Measurements from ENCODE around the gene TPCN2. TPM values are rescaled to one million over a fixed set of nuclear protein-coding genes. Genes with fewer than 3 reads are reported as not detected.

The TPCN2 gene
- total RNA-seq, 1 donor from 2014 or later, result 6.8 TPM

DNA sequence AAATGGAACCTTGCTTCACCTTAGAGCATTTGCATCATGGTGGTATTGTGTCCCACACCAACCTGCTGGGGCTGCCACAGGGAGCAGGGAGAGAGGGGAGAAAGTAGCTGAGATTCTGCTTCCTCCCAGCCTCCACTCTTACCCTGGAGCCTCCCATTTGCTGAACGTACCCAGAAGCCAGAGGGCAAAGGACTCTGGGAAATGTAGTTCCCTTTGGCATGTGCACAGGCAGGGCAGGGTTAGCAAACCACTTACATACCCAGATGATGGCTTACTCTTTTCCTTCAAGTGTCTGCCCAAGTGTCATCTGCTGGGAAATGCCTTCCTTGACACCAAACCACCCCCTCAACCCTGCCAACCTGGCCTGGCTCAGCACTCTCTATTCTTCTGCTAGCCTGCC, 123.9 kb downstream of the TPCN2 start:
- Histone ChIP-seq H3K27me3 (ENCODE audit: control insufficient read depth in 3 of 3, insufficient read depth in 3 of 3, low read length in 3 of 3) (no peaks in the 10 kb centered on the region), H3K9ac (ENCODE audit: low read depth in 1 of 3, low read length in 3 of 3) (no peak overlapping the region), H3K27ac (ENCODE audit: low read depth, low read length) (no peak overlapping the region)

DNA sequence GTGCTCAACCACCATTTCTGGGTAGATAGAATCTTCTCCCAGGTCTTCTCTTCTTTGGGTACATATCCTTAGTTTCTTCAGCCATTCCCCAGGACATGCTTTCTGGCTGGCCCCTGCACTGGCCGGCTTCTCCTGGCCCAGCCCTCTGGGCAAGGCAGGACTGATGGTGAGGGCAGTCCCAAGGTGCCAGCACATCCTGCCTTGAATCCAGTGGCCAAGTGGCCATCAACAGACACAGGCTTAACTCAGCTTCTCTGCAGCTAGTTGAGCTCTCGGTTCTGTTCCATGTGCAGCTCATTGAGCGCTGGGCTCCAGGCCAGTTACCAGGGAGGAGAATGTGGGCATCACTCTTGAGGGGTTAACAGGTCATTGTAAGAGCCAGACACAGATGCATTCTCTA, 124.6 kb downstream of the TPCN2 start:
- Histone ChIP-seq H3K4me3 (ENCODE audit: low read length in 3 of 3) (no peak overlapping the region), H3K27ac (ENCODE audit: low read depth, low read length) (no peak overlapping the region), H3K9me3 (ENCODE audit: control insufficient read depth in 3 of 3, low read length in 3 of 3) (peaks cover 0 to 2% (median 0%) of the 10 kb centered on the region in 3 donors), H3K9ac (ENCODE audit: low read depth in 1 of 3, low read length in 3 of 3) (no peak overlapping the region), H3K27me3 (ENCODE audit: control insufficient read depth in 3 of 3, insufficient read depth in 3 of 3, low read length in 3 of 3) (no peaks in the 10 kb centered on the region), H3K4me1 (ENCODE audit: control insufficient read depth in 3 of 3, insufficient read depth in 3 of 3, low read length in 3 of 3) (peaks cover 0 to 9% (median 3%) of the 10 kb centered on the region in 3 donors), H3K36me3 (ENCODE audit: control insufficient read depth in 3 of 3, insufficient read depth in 3 of 3, low read length in 3 of 3) (no peaks in the 10 kb centered on the region)

More for the DNA sequence above, 123.9 kb downstream of the TPCN2 start:
- Histone ChIP-seq H3K4me1 (ENCODE audit: control insufficient read depth in 3 of 3, insufficient read depth in 3 of 3, low read length in 3 of 3) (peaks cover 0 to 9% (median 3%) of the 10 kb centered on the region in 3 donors), H3K9me3 (ENCODE audit: control insufficient read depth in 3 of 3, low read length in 3 of 3) (peaks cover 0 to 2% (median 0%) of the 10 kb centered on the region in 3 donors), H3K36me3 (ENCODE audit: control insufficient read depth in 3 of 3, insufficient read depth in 3 of 3, low read length in 3 of 3) (no peaks in the 10 kb centered on the region), H3K4me3 (ENCODE audit: low read length in 3 of 3) (no peak overlapping the region)

DNA sequence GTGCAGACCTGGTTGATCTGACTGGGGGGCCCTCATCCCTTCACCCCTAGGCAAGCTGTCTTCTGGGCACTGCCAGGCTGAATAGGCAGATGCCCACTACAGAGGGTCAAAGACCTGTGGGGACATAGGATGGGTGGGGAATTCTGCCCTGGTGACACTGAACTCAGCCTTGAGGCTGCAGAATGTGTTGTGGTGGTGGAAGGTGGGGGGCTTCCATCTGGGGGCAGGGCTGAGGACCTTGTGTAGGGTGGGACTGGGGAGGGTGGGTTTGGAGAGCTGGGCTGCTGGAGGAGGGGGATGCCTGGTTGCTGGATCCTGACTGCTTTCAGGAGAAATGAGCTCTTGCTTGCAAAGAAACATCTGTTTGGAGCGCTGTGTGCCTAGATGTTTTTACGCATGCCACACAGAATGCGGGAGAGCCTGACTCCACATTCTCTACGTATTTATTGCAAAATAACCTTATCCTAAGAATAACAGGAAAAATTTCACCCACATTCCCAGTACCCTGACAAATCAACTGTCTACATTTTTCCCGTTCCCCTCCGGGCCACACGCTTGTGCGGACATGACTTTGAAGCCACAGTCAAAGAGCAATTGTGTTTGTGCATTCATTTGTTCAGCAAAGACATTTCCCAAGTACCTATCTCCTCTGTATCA, 125.3 kb downstream of the TPCN2 start:
- H3K4me3 ChIP-seq (ENCODE audit: low read length in 3 of 3), result no peak overlapping the region
- H3K4me1 ChIP-seq (ENCODE audit: control insufficient read depth in 3 of 3, insufficient read depth in 3 of 3, low read length in 3 of 3), result peaks cover 0 to 12% (median 6%) of the 10 kb centered on the region in 3 donors
- no peak overlapping the region for H3K9ac ChIP-seq (ENCODE audit: low read depth in 1 of 3, low read length in 3 of 3)

GRCh38 chr11:69174841-69175240, 126.1 kb downstream of the TPCN2 start:
- Histone ChIP-seq H3K9ac (ENCODE audit: low read depth in 1 of 3, low read length in 3 of 3) (no peak overlapping the region), H3K36me3 (ENCODE audit: control insufficient read depth in 3 of 3, insufficient read depth in 3 of 3, low read length in 3 of 3) (no peaks in the 10 kb centered on the region), H3K27me3 (ENCODE audit: control insufficient read depth in 3 of 3, insufficient read depth in 3 of 3, low read length in 3 of 3) (no peaks in the 10 kb centered on the region), H3K4me1 (ENCODE audit: control insufficient read depth in 3 of 3, insufficient read depth in 3 of 3, low read length in 3 of 3) (peaks cover 5 to 18% (median 10%) of the 10 kb centered on the region in 3 donors), H3K27ac (ENCODE audit: low read depth, low read length) (no peak overlapping the region), H3K4me3 (ENCODE audit: low read length in 3 of 3) (no peak overlapping the region), H3K9me3 (ENCODE audit: control insufficient read depth in 3 of 3, low read length in 3 of 3) (peaks cover 0 to 2% (median 0%) of the 10 kb centered on the region in 3 donors)

More for the DNA sequence above, 125.3 kb downstream of the TPCN2 start:
- peaks cover 0 to 2% (median 0%) of the 10 kb centered on the region in 3 donors for H3K9me3 ChIP-seq (ENCODE audit: control insufficient read depth in 3 of 3, low read length in 3 of 3)
- H3K27ac ChIP-seq (ENCODE audit: low read depth, low read length), result no peak overlapping the region
- H3K36me3 ChIP-seq (ENCODE audit: control insufficient read depth in 3 of 3, insufficient read depth in 3 of 3, low read length in 3 of 3), result no peaks in the 10 kb centered on the region
- H3K27me3 ChIP-seq (ENCODE audit: control insufficient read depth in 3 of 3, insufficient read depth in 3 of 3, low read length in 3 of 3), result no peaks in the 10 kb centered on the region

DNA sequence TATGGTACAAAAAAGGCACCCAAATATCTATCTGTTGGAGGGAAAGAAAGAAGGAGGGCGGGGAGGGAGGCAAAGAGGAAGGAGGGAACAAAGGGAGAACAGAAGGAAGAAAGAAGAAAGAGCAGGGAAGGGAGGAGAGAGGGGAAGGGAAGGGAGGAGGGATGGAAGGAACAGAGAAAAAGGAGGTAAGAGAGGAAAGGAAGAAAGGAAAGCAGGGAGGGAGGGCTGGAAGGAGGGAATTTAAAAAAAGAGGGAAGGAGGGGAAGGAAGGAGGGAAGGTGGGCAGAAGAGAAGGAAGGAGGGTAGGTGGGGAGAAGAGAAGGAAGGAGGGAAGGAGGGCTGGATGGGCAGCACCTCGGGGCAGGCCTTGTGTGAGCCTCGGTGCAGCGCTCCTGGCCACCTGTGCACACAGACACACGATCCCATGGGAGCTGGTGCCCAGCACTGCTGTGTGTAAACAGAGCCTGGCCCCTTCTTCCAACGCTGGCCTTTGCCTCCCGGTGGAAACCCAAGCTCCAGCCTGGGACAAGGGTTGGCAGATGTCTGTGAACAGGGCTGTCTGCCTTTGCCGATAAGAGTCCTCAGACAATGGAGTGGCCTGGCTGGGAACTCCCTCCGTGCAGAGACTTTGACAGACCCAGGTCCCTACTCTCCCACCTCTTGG, 130.2 kb downstream of the TPCN2 start:
- Histone ChIP-seq H3K4me1 (ENCODE audit: control insufficient read depth in 3 of 3, insufficient read depth in 3 of 3, low read length in 3 of 3) (peaks cover 5 to 9% (median 9%) of the 10 kb centered on the region in 3 donors), H3K4me3 (ENCODE audit: low read length in 3 of 3) (no peak overlapping the region), H3K9ac (ENCODE audit: low read depth in 1 of 3, low read length in 3 of 3) (no peak overlapping the region), H3K9me3 (ENCODE audit: control insufficient read depth in 3 of 3, low read length in 3 of 3) (peaks cover 0 to 2% (median 0%) of the 10 kb centered on the region in 3 donors), H3K27me3 (ENCODE audit: control insufficient read depth in 3 of 3, insufficient read depth in 3 of 3, low read length in 3 of 3) (peaks cover 0 to 10% (median 6%) of the 10 kb centered on the region in 3 donors), H3K27ac (ENCODE audit: low read depth, low read length) (no peak overlapping the region), H3K36me3 (ENCODE audit: control insufficient read depth in 3 of 3, insufficient read depth in 3 of 3, low read length in 3 of 3) (no peaks in the 10 kb centered on the region)

DNA sequence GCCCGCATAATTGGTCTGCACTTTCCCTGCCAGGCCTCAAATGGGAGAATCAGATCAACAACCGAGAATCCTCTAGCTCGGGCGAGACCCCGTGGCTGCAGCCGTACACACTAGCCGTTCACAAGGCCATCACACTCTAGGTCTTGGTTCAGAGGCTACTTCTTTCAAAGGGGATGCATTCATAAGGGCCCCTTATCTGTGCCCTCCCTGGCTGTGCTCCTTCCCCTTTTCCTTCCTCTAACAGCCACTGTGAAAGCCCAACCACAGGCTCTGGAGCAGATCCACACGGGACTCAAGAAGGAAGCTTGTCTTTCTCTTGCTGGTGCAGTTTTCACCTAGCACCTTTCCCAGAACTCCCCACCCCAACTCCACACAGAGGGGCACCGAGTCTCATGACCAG, 131.5 kb downstream of the TPCN2 start:
- H3K27me3 ChIP-seq (ENCODE audit: control insufficient read depth in 3 of 3, insufficient read depth in 3 of 3, low read length in 3 of 3), result peaks cover 0 to 13% (median 6%) of the 10 kb centered on the region in 3 donors
- H3K27ac ChIP-seq (ENCODE audit: low read depth, low read length), result no peak overlapping the region
- no peaks in the 10 kb centered on the region for H3K36me3 ChIP-seq (ENCODE audit: control insufficient read depth in 3 of 3, insufficient read depth in 3 of 3, low read length in 3 of 3)
- no peak overlapping the region for H3K4me3 ChIP-seq (ENCODE audit: low read length in 3 of 3)
- H3K4me1 ChIP-seq (ENCODE audit: control insufficient read depth in 3 of 3, insufficient read depth in 3 of 3, low read length in 3 of 3), result peaks cover 5 to 9% (median 9%) of the 10 kb centered on the region in 3 donors
- no peak overlapping the region for H3K9ac ChIP-seq (ENCODE audit: low read depth in 1 of 3, low read length in 3 of 3)
- H3K9me3 ChIP-seq (ENCODE audit: control insufficient read depth in 3 of 3, low read length in 3 of 3), result peaks cover 0 to 2% (median 0%) of the 10 kb centered on the region in 3 donors

DNA sequence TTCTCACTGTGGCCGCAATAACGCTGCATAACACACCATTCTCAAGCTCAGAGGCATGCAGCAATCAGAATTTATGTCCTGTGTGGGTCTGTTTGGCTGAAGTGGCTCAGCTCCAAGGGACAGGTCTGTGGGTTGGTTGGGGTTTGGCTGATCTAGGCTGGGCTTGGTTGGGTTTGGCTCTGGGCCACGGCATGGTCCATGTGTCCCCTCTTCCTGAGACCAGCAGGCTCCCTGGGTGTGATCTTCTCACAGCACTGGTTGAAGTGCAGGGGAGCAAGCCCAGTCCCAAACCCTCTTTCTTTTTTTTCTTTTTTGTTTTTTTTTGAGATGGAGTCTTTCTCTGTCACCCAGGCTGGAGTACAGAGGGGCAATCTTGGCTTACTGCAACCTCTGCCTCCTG, 132.0 kb downstream of the TPCN2 start:
- Histone ChIP-seq H3K36me3 (ENCODE audit: control insufficient read depth in 3 of 3, insufficient read depth in 3 of 3, low read length in 3 of 3) (no peaks in the 10 kb centered on the region), H3K27me3 (ENCODE audit: control insufficient read depth in 3 of 3, insufficient read depth in 3 of 3, low read length in 3 of 3) (peaks cover 0 to 13% (median 6%) of the 10 kb centered on the region in 3 donors), H3K4me1 (ENCODE audit: control insufficient read depth in 3 of 3, insufficient read depth in 3 of 3, low read length in 3 of 3) (peaks cover 5 to 9% (median 9%) of the 10 kb centered on the region in 3 donors), H3K9me3 (ENCODE audit: control insufficient read depth in 3 of 3, low read length in 3 of 3) (no peaks in the 10 kb centered on the region), H3K4me3 (ENCODE audit: low read length in 3 of 3) (no peak overlapping the region), H3K9ac (ENCODE audit: low read depth in 1 of 3, low read length in 3 of 3) (no peak overlapping the region), H3K27ac (ENCODE audit: low read depth, low read length) (no peak overlapping the region)

DNA sequence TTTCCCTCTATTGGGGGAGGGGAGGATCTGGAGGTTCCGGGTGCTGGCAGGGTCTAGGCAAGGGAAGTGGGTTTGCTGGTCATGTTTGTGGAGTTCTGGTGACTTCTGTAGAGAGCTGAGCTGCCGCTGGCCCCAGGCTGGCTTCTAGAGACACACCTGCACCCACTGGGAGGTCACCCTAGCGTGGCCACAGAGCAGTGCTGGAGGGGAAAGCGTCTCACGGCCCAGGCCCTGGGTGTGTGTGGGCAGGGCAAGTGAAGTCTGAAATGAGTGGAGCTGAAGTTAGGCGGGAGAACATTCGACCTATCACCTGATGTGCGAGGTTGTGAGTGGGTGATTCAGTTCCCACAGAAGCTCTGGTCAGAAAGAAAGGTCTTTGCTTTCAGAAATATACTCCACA, 134.9 kb downstream of the TPCN2 start:
- H3K9ac ChIP-seq (ENCODE audit: low read depth in 1 of 3, low read length in 3 of 3), result no peak overlapping the region
- H3K27ac ChIP-seq (ENCODE audit: low read depth, low read length), result no peak overlapping the region
- H3K36me3 ChIP-seq (ENCODE audit: control insufficient read depth in 3 of 3, insufficient read depth in 3 of 3, low read length in 3 of 3), result no peaks in the 10 kb centered on the region
- H3K4me3 ChIP-seq (ENCODE audit: low read length in 3 of 3), result no peak overlapping the region
- H3K27me3 ChIP-seq (ENCODE audit: control insufficient read depth in 3 of 3, insufficient read depth in 3 of 3, low read length in 3 of 3), result peaks cover 0 to 20% (median 16%) of the 10 kb centered on the region in 3 donors
- peaks cover 5 to 9% (median 9%) of the 10 kb centered on the region in 3 donors for H3K4me1 ChIP-seq (ENCODE audit: control insufficient read depth in 3 of 3, insufficient read depth in 3 of 3, low read length in 3 of 3)
- H3K9me3 ChIP-seq (ENCODE audit: control insufficient read depth in 3 of 3, low read length in 3 of 3), result peaks cover 0 to 11% (median 5%) of the 10 kb centered on the region in 3 donors

Measured in skeletal muscle tissue (tissue), 4 donors.